ENCODE results near the gene CHN2. TPM values are rescaled to one million over a fixed set of nuclear protein-coding genes. Genes with fewer than 3 reads are reported as not detected.

Gene CHN2
- total RNA-seq, 2 experiments from 2014 or later, result 1.7 to 1.8 TPM

DNA sequence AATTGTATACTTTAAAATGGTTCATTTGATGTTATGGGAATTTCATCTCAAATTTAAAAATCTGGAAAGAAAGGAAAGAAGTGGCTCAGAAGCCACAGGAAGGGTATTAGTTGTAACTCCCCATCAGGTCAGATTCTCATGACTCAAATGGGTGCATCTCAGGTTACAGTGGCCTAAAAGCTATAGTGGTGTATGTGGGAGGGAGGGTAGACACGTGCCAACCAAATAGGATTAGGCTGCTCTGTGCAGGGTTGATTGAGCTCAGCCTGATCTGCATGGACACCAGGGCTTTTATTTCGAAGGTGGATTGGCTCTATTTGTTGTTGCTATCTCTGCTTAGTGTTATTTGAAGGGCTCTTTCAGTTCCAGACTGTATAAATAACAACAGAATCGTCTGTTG lies 247.6 kb downstream of the CHN2 start:
- Mint-ChIP-seq H3K36me3 (ENCODE audit: low read depth) (no peaks in the 10 kb centered on the region), H3K4me1 (ENCODE audit: low read depth) (no peaks in the 10 kb centered on the region), H3K9me3 (no peaks in the 10 kb centered on the region), H3K27me3 (no peaks in the 10 kb centered on the region), H3K27ac (no peak overlapping the region), H3K4me3 (no peak overlapping the region)
- CTCF ChIA-PET, result no interaction called here
- POLR2A ChIA-PET, result no interaction called here
- ATAC-seq (no peak), DNase-seq (no peak)
- TF ChIP-seq, protein P1, sequence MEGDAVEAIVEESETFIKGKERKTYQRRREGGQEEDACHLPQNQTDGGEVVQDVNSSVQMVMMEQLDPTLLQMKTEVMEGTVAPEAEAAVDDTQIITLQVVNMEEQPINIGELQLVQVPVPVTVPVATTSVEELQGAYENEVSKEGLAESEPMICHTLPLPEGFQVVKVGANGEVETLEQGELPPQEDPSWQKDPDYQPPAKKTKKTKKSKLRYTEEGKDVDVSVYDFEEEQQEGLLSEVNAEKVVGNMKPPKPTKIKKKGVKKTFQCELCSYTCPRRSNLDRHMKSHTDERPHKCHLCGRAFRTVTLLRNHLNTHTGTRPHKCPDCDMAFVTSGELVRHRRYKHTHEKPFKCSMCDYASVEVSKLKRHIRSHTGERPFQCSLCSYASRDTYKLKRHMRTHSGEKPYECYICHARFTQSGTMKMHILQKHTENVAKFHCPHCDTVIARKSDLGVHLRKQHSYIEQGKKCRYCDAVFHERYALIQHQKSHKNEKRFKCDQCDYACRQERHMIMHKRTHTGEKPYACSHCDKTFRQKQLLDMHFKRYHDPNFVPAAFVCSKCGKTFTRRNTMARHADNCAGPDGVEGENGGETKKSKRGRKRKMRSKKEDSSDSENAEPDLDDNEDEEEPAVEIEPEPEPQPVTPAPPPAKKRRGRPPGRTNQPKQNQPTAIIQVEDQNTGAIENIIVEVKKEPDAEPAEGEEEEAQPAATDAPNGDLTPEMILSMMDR (IDR thresholded peaks at IDR 0.05), result no peak
- intact Hi-C loops (cut with micrococcal nuclease), result no loop called here

DNA sequence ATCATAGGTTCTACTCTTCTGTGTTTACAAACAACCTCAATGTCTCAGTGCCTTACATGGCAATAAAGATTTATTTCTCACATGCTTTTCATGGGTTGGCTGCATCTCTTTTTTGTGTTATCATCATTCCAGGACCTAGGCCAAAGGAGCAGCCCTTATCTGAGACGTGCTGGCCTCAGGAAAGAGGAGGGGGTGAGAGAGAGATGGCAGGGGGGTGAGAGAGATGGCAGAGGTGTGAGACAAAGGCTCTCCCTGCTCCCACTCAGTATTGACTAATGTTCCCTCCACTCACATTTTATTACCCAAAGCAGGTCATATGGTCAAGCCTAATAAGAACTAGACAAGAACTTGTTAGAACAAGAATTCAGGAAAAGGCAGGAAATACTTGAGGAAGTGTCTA lies 249.0 kb downstream of the CHN2 start:
- Mint-ChIP-seq H3K9me3 (no peaks in the 10 kb centered on the region), H3K36me3 (ENCODE audit: low read depth) (no peaks in the 10 kb centered on the region), H3K4me1 (ENCODE audit: low read depth) (no peaks in the 10 kb centered on the region), H3K27ac (no peak overlapping the region), H3K4me3 (no peak overlapping the region), H3K27me3 (no peaks in the 10 kb centered on the region)
- POLR2A ChIA-PET, result no interaction called here
- no peak for DNase-seq
- TF ChIP-seq, protein P1 (IDR thresholded peaks at IDR 0.05), result no peak
- ATAC-seq, result no peak
- intact Hi-C loops (cut with micrococcal nuclease), result no loop called here
- CTCF ChIA-PET, result no interaction called here

DNA sequence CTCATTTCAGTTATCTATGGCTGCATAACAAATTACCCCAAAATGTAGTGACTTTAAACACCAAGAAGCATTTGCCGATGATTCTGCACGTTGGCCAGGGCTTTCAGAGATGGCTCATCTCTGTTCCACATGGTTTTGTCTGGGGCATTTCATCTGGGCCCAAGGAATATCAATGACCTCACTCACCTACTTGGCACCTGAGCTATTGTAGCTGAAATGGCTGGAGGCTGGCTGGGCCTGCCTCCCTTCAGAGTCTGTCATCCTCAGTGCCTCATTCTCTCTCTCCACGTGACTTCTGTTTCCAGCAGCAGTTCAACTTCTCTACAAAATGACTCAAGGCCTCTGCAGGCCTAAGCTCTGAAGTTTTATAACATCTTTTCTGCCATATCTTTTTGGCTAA lies 249.7 kb downstream of the CHN2 start:
- POLR2A ChIA-PET, result no interaction called here
- intact Hi-C loops (cut with micrococcal nuclease), result no loop called here
- Mint-ChIP-seq H3K36me3 (ENCODE audit: low read depth) (no peaks in the 10 kb centered on the region), H3K27me3 (no peaks in the 10 kb centered on the region), H3K9me3 (no peaks in the 10 kb centered on the region), H3K4me1 (ENCODE audit: low read depth) (no peaks in the 10 kb centered on the region), H3K4me3 (no peak overlapping the region), H3K27ac (no peak overlapping the region)
- no peak for ATAC-seq
- TF ChIP-seq, protein P1 (IDR thresholded peaks at IDR 0.05), result no peak
- no peak for DNase-seq
- CTCF ChIA-PET, result interaction anchor here (1.3 kb wide), 1 partner anchor 36 kb away, joined by 3 read pairs; no protein-coding TSS in a partner anchor

- Mint-ChIP-seq H3K9me3 (no peaks in the 10 kb centered on the region), H3K36me3 (ENCODE audit: low read depth) (no peaks in the 10 kb centered on the region), H3K4me3 (no peak overlapping the region), H3K4me1 (ENCODE audit: low read depth) (no peaks in the 10 kb centered on the region), H3K27ac (no peak overlapping the region), H3K27me3 (no peaks in the 10 kb centered on the region)
- TF ChIP-seq, protein P1 (IDR thresholded peaks at IDR 0.05), result no peak
- intact Hi-C loops (cut with micrococcal nuclease), result no loop called here
- DNase-seq (no peak), ATAC-seq (no peak)
- CTCF ChIA-PET, result no interaction called here
- POLR2A ChIA-PET, result no interaction called here
These were observed 251.2 kb downstream of the CHN2 start for GRCh38 chr7:29445736-29446135.

GRCh38 chr7:29447828-29448227 lies 253.3 kb downstream of the CHN2 start:
- Mint-ChIP-seq H3K4me3 (no peak overlapping the region), H3K4me1 (ENCODE audit: low read depth) (no peaks in the 10 kb centered on the region), H3K27ac (no peak overlapping the region), H3K9me3 (no peaks in the 10 kb centered on the region), H3K27me3 (no peaks in the 10 kb centered on the region), H3K36me3 (ENCODE audit: low read depth) (no peaks in the 10 kb centered on the region)
- no peak for ATAC-seq
- ChIA-PET POLR2A (no interaction called here), CTCF (no interaction called here)
- TF ChIP-seq, protein P1 (IDR thresholded peaks at IDR 0.05), result no peak
- no peak for DNase-seq
- intact Hi-C loops (cut with micrococcal nuclease), result no loop called here

Data from activated CD8-positive, alpha-beta T cell treated with anti-CD3 and anti-CD28 coated beads for 36 hours (primary cell).